A673 (cell line): ENCODE data around the gene CCDC7. TPM values are rescaled to one million over a fixed set of nuclear protein-coding genes. Genes with fewer than 3 reads are reported as not detected.

Source experiments
- BruUV-seq: library from RNA; stranded (reverse); fragments of 400-500 nt; replicated peaks from 2 replicates; lab custom pipeline; 2021; lab: Mats Ljungman, UMichigan
- CTCF ChIA-PET: fragments of 300-600 bp; sonication (Branson Sonifier 250); formaldehyde crosslinking; loops from one replicate; lab custom pipeline; 2022; ENCODE audit warnings: antibody characterized with exemption; lab: Charles Lee
- POLR2A ChIA-PET: fragments of 300-600 bp; sonication (Branson Sonifier 250); formaldehyde crosslinking; loops from one replicate; lab custom pipeline; 2022; ENCODE audit warnings: antibody characterized with exemption; ENCODE audit not compliant: low non-redundant PET; lab: Charles Lee
- DNase-seq: peaks from one replicate; pipeline ENCODE4 v3.0.0-alpha.2; 2015; ENCODE audit warnings: low spot score
- H3K27ac ChIP-seq: fragments of 200-600 bp; sonication (generic); 2 replicates; pipeline ENCODE4 v1.5.1; 2016; ENCODE audit warnings: mixed run types, low read depth, mild to moderate bottlenecking, mixed read lengths, antibody characterized with exemption, low read length; ENCODE audit not compliant: poor library complexity, severe bottlenecking
- H3K27me3 ChIP-seq: fragments of 200-600 bp; sonication (generic); replicated peaks from 2 replicates; pipeline ENCODE4 v1.6.1; 2017; ENCODE audit warnings: mixed run types, low read depth, mild to moderate bottlenecking, mixed read lengths, antibody characterized with exemption, low read length; ENCODE audit not compliant: insufficient read depth, poor library complexity
- H3K36me3 ChIP-seq: fragments of 200-600 bp; sonication (generic); 2 replicates; pipeline ENCODE4 v1.6.1; 2016; ENCODE audit warnings: mixed run types, mild to moderate bottlenecking, mixed read lengths, antibody characterized with exemption, low read length; ENCODE audit not compliant: insufficient read depth, poor library complexity, severe bottlenecking
- H3K4me1 ChIP-seq: fragments of 200-600 bp; sonication (generic); 2 replicates; pipeline ENCODE4 v1.6.1; 2017; ENCODE audit warnings: mixed run types, mild to moderate bottlenecking, mixed read lengths, antibody characterized with exemption, low read length; ENCODE audit not compliant: insufficient read depth, poor library complexity, severe bottlenecking
- H3K4me3 ChIP-seq: fragments of 200-600 bp; sonication (generic); 2 replicates; pipeline ENCODE4 v1.5.1; 2016; ENCODE audit warnings: low read depth, mixed run types, mild to moderate bottlenecking, mixed read lengths, low read length; ENCODE audit not compliant: poor library complexity, severe bottlenecking
- H3K9me3 ChIP-seq: fragments of 200-600 bp; sonication (generic); 2 replicates; pipeline ENCODE4 v1.6.1; 2016; ENCODE audit warnings: mixed run types, low read depth, mild to moderate bottlenecking, mixed read lengths, antibody characterized with exemption, low read length; ENCODE audit not compliant: poor library complexity, severe bottlenecking
- EZH2 ChIP-seq: fragments of 200-600 bp; sonication (generic); IDR thresholded peaks from 2 replicates; pipeline ENCODE4 v1.6.1; 2017; ENCODE audit warnings: borderline replicate concordance, low read depth, mild to moderate bottlenecking, mixed read lengths, antibody characterized with exemption, low read length; ENCODE audit not compliant: poor library complexity, severe bottlenecking
- intact Hi-C: fragments of 100-400 bp; cut with micrococcal nuclease; formaldehyde crosslinking; loops from one replicate; pipeline ENCODE4 v1.10.0; 2022; ENCODE audit not compliant: unreplicated experiment
- total RNA-seq: library from RNA; stranded (reverse); gene quantifications from 2 replicates; pipeline ENCODE4 v1.2.3, GENCODE V29; 2021
- TF ChIP-seq, protein P1 (sequence below): fragments of 300-800, 200-600 bp; sonication (generic); conservative IDR thresholded peaks from 2 replicates; pipeline ENCODE4 v1.5.1; 2017; ENCODE audit warnings: low read depth, mild to moderate bottlenecking, antibody characterized with exemption, low read length, moderate library complexity, mixed read lengths

CCDC7 gene
- total RNA-seq, 1 experiment from 2014 or later, result 16.4 TPM

DNA sequence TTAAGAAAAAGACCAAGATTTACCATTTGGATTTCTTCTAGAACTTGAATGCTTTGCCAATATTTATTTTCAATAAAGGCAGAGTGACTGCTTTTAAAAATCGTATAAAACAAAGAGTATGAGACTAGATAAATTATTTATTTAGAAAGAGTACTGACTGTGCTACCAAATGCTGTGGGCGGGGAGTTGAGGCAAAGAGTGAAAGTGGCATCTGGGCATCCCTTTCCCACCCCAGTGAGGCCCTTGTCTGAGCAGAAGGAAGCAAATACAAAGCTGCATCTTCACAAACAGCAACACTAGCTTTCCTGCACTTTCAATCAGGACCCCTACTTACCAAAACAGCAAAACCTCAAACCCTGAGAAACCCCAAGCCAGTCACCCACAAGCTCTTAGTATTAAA lies 477.2 kb downstream of the CCDC7 start:
- Histone ChIP-seq H3K36me3 (peaks cover 93% of the 10 kb centered on the region), H3K27me3 (no peaks in the 10 kb centered on the region), H3K27ac (no peak overlapping the region), H3K9me3 (no peaks in the 10 kb centered on the region), H3K4me3 (no peak overlapping the region), H3K4me1 (no peaks in the 10 kb centered on the region)
- DNase-seq, result no peak
- CTCF ChIA-PET, result no interaction called here
- no peak for TF ChIP-seq EZH2
- TF ChIP-seq, protein P1, sequence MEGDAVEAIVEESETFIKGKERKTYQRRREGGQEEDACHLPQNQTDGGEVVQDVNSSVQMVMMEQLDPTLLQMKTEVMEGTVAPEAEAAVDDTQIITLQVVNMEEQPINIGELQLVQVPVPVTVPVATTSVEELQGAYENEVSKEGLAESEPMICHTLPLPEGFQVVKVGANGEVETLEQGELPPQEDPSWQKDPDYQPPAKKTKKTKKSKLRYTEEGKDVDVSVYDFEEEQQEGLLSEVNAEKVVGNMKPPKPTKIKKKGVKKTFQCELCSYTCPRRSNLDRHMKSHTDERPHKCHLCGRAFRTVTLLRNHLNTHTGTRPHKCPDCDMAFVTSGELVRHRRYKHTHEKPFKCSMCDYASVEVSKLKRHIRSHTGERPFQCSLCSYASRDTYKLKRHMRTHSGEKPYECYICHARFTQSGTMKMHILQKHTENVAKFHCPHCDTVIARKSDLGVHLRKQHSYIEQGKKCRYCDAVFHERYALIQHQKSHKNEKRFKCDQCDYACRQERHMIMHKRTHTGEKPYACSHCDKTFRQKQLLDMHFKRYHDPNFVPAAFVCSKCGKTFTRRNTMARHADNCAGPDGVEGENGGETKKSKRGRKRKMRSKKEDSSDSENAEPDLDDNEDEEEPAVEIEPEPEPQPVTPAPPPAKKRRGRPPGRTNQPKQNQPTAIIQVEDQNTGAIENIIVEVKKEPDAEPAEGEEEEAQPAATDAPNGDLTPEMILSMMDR, result no peak
- BruUV-seq, result no TSS peak
- intact Hi-C loops, result no loop called here
- POLR2A ChIA-PET, result no interaction called here

GRCh38 chr10:32923849-32924248 lies 477.9 kb downstream of the CCDC7 start:
- H3K4me3 ChIP-seq, result no peak overlapping the region
- no peak overlapping the region for H3K27ac ChIP-seq
- no peaks in the 10 kb centered on the region for H3K9me3 ChIP-seq
- BruUV-seq, result no TSS peak
- no peaks in the 10 kb centered on the region for H3K4me1 ChIP-seq
- intact Hi-C loops, result no loop called here
- H3K27me3 ChIP-seq, result no peaks in the 10 kb centered on the region
- TF ChIP-seq, protein P1, result no peak
- TF ChIP-seq EZH2, result no peak
- DNase-seq, result no peak
- ChIA-PET CTCF (no interaction called here), POLR2A (no interaction called here)
- H3K36me3 ChIP-seq, result peaks cover 91% of the 10 kb centered on the region

Other genes with a start within 250 kb of the CCDC7 start
- gene EPC1, start 99.0 kb upstream of the CCDC7 start, total RNA-seq, result 75.7 and 75.8 TPM in 2 replicates